Thyroid gland (tissue), 4 donors: ENCODE measurements around the gene KCMF1.

Experiments
- CTCF ChIP-seq, 6 experiments: fragments of 200-600 bp in 3 of 6; fragments of 450-650 bp in 3 of 6; sonication (generic) in 3 of 6; IDR thresholded peaks; one replicate each; pipeline ENCODE4 v1.5.1; 2016 to 2019; ENCODE audit warnings: antibody characterized with exemption in 6 of 6, mild to moderate bottlenecking in 2 of 6, inconsistent platforms in 1 of 6, moderate library complexity in 1 of 6
- POLR2A ChIP-seq, 2 donors: fragments of 450-650 bp; IDR thresholded peaks; one replicate each; pipeline ENCODE4 v1.6.1; 2017; ENCODE audit warnings: antibody characterized with exemption in 2 of 2, mild to moderate bottlenecking in 2 of 2, moderate library complexity in 1 of 2

- TF ChIP-seq CTCF (IDR thresholded peaks at IDR 0.05) (no peak), POLR2A (IDR thresholded peaks at IDR 0.05) (no peak)
These were observed 11.1 kb upstream of the KCMF1 start for GRCh38 chr2:84959566-84960506.
